ENCODE data around the gene PPEF1. TPM values are rescaled to one million over a fixed set of nuclear protein-coding genes. Genes with fewer than 3 reads are reported as not detected.
A peak's percentile ranks its signal among the peaks of the same experiment; 100 is the strongest.

Gene PPEF1
- total RNA-seq, 6 experiments from 2014 or later: not detected

DNA sequence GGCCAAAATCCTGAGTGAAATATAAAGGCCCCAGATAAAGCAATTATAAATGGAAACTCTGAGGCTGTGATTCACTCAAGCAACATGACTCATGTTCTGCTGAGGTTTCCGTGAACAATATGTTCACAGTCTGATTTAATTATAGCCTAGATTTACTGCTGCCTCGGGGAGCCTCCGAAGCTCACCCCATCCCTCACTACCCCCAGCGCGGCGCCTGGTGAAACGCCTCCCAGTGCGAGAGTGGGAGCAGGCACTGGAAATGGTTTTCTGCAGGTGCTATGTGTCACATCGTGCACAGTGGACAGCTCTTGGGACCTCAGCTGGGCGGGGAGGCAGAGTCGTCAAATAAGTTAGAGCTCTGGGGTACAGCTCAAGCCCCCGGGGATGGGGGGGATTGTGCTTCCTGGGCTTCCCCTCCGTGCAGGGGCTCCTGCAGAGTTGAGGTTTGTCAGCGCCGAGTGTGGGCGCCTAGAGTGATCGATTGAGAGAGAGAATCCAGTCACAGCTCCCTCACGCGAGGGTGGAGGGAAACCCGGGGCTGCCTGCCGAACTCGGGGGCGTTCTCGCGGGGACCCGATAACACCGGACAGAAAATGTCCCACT is 165.8 kb downstream of the PPEF1 start:
- H3K36me3 Mint-ChIP-seq (ENCODE audit: low read depth): no peaks in the 10 kb centered on the region
- H3K4me1 Mint-ChIP-seq (ENCODE audit: low read depth): peaks cover 10% of the 10 kb centered on the region
- no peak overlapping the region for H3K4me3 Mint-ChIP-seq
- no peaks in the 10 kb centered on the region for H3K9me3 Mint-ChIP-seq
- 0 out of 2 replicates have a peak overlapping the region, but pooled peaks have one; percentile 26 for H3K27ac Mint-ChIP-seq
- TF ChIP-seq, protein P1, sequence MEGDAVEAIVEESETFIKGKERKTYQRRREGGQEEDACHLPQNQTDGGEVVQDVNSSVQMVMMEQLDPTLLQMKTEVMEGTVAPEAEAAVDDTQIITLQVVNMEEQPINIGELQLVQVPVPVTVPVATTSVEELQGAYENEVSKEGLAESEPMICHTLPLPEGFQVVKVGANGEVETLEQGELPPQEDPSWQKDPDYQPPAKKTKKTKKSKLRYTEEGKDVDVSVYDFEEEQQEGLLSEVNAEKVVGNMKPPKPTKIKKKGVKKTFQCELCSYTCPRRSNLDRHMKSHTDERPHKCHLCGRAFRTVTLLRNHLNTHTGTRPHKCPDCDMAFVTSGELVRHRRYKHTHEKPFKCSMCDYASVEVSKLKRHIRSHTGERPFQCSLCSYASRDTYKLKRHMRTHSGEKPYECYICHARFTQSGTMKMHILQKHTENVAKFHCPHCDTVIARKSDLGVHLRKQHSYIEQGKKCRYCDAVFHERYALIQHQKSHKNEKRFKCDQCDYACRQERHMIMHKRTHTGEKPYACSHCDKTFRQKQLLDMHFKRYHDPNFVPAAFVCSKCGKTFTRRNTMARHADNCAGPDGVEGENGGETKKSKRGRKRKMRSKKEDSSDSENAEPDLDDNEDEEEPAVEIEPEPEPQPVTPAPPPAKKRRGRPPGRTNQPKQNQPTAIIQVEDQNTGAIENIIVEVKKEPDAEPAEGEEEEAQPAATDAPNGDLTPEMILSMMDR (IDR thresholded peaks at IDR 0.05): no peak
- peak; percentile 66 for DNase-seq
- H3K27me3 Mint-ChIP-seq (ENCODE audit: insufficient read depth): peaks cover 24% of the 10 kb centered on the region

DNA sequence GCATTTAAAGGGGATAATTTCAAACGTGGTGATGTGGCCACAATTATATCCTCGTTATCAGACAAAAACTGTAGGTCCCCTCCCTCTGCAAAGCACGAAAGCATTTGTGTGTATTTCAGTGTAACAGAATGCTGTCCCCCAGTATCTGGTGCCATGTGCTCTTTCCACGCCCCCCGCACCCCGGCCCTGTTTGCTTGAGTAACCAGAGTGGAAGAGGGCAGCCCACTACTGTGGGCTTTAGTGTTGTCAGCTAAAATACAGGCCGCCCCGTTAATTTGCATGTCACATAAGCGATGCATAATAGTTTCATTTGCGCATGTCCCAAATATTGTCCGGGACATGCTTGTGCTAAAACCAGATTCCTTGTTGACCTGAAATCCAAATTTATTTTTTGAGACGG is 166.4 kb downstream of the PPEF1 start:
- peaks cover 10% of the 10 kb centered on the region for H3K4me1 Mint-ChIP-seq (ENCODE audit: low read depth)
- H3K36me3 Mint-ChIP-seq (ENCODE audit: low read depth): no peaks in the 10 kb centered on the region
- no peaks in the 10 kb centered on the region for H3K9me3 Mint-ChIP-seq
- TF ChIP-seq, protein P1 (IDR thresholded peaks at IDR 0.05): no peak
- no peak for DNase-seq
- H3K4me3 Mint-ChIP-seq: no peak overlapping the region
- H3K27me3 Mint-ChIP-seq (ENCODE audit: insufficient read depth): peaks cover 29% of the 10 kb centered on the region
- H3K27ac Mint-ChIP-seq: no peak overlapping the region

DNA sequence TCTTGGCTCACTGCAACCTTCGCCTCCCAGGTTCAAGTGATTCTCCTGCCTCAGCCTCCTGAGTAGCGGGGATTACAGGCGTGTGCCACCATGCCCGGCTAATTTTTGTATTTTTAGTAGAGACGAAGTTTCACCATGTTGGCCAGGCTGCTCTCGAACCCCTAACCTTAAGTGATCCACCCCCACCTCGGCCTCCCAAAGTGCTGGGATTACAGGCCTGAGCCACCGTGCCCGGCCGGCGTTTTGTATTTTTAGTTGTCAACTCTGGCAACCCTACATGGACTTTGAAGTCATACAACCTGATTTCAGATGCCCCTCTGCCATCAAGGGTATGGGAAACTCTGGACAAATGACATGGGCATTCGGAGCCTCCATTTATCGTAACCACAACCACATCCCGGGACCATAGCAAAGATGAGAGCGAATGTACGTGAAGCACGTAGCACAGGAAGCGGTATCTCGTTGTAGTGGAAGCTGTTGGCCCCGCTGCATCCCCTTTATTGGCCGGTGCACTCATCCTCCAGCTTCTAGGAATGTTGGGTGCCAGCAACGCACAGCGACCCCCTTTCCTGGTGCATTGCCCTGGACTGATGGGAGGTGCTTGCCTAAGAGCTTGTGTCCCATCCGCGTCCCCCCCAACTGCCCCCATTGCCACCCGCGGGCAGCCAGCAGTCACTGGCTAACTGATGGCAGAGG is 167.3 kb downstream of the PPEF1 start:
- Mint-ChIP-seq H3K27ac (no peak overlapping the region), H3K4me1 (ENCODE audit: low read depth) (peaks cover 10% of the 10 kb centered on the region), H3K4me3 (no peak overlapping the region), H3K9me3 (no peaks in the 10 kb centered on the region), H3K36me3 (ENCODE audit: low read depth) (no peaks in the 10 kb centered on the region), H3K27me3 (ENCODE audit: insufficient read depth) (peaks cover 35% of the 10 kb centered on the region)
- DNase-seq: no peak
- TF ChIP-seq, protein P1 (IDR thresholded peaks at IDR 0.05): no peak

DNA sequence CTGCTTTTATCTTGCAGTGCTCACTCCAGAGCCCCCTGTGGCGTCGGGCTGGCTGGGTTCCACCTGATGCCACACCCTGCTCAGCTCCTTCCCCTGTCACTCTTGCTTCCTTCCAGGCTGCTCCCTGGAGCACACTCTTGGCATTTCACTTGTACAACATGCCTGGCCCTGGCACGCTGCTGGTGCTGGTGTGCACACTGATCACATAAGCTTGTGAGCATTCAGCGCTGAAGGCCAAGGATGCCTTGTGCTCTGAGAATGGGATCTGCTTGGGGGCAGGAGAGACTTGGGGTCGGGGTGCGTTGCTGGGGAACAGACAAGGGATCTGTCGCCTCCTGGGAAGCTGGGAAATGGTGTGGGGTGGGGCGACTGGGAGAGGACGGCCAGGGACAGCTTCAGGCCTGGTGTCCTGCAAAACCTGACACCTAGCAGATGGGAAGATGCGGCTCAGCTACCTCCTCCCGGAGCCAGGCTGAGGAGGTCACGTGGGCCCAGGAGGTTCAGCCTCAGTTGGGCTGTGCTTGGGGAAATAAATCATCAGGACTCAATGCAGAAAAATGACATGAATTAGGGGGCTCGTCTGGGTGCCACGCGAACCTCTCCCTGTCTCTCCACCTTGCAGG is 167.9 kb downstream of the PPEF1 start:
- H3K4me1 Mint-ChIP-seq (ENCODE audit: low read depth): peaks cover 10% of the 10 kb centered on the region
- no peak overlapping the region for H3K27ac Mint-ChIP-seq
- H3K9me3 Mint-ChIP-seq: no peaks in the 10 kb centered on the region
- TF ChIP-seq, protein P1 (IDR thresholded peaks at IDR 0.05): no peak
- no peak overlapping the region for H3K4me3 Mint-ChIP-seq
- no peak for DNase-seq
- H3K36me3 Mint-ChIP-seq (ENCODE audit: low read depth): no peaks in the 10 kb centered on the region
- peaks cover 34% of the 10 kb centered on the region for H3K27me3 Mint-ChIP-seq (ENCODE audit: insufficient read depth)

DNA sequence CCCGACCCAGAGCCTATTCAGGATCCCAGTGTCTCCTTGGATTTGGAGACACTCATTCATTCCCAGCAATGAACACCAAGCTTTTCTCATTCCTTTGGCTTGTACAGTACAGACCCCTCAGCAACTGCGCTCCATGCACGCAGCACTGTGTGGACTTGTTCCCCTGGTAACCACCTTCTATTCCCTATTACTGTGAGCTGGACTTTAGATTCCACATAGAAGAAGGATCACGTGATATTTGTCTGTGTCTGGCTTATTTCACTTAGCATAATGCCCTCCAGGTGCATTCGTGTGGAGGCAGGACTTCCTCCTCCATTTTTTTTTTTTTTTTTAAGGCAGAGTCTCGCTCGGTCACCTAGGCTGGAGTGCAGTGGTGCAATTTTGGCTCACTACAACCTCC is 170.0 kb downstream of the PPEF1 start:
- peaks cover 10% of the 10 kb centered on the region for H3K4me1 Mint-ChIP-seq (ENCODE audit: low read depth)
- 0 out of 2 replicates have a peak, but pooled peaks cover 3% of the 10 kb centered on the region for H3K9me3 Mint-ChIP-seq
- H3K4me3 Mint-ChIP-seq: no peak overlapping the region
- peaks cover 34% of the 10 kb centered on the region for H3K27me3 Mint-ChIP-seq (ENCODE audit: insufficient read depth)
- H3K36me3 Mint-ChIP-seq (ENCODE audit: low read depth): no peaks in the 10 kb centered on the region
- TF ChIP-seq, protein P1 (IDR thresholded peaks at IDR 0.05): no peak
- DNase-seq: no peak
- no peak overlapping the region for H3K27ac Mint-ChIP-seq

Other genes starting within 250 kb of the PPEF1 start
- not detected for gene RS1, start 35.5 kb upstream of the PPEF1 start, total RNA-seq (2021; fragmentation: NEBNext Ultra II Directional; extraction: Animal tissue kit (Norgen Biotek cat#: 25700))

Data from HFFc6 (cell line).